OCI-LY7 (cell line): ENCODE results near the gene ASB8. TPM values are rescaled to one million over a fixed set of nuclear protein-coding genes. Genes with fewer than 3 reads are reported as not detected.

ENCODE experiments used
- BruUV-seq: library from RNA; stranded (reverse); fragments of 400-500 nt; replicated peaks from 2 replicates; lab custom pipeline; 2021; lab: Mats Ljungman, UMichigan
- CTCF ChIA-PET: fragments of 300-600 bp; sonication (Branson Sonifier 250); formaldehyde crosslinking; loops from one replicate; lab custom pipeline; 2022; ENCODE audit warnings: antibody characterized with exemption; ENCODE audit not compliant: unreplicated experiment; lab: Charles Lee
- POLR2A ChIA-PET: fragments of 300-600 bp; sonication (Branson Sonifier 250); formaldehyde crosslinking; loops from one replicate; lab custom pipeline; 2022; ENCODE audit warnings: antibody characterized with exemption; lab: Charles Lee
- DNase-seq: peaks from one replicate; pipeline ENCODE4 v3.0.0-alpha.2; 2015; ENCODE audit warnings: low spot score
- H2AFZ ChIP-seq: fragments of 200-600 bp; sonication (generic), shearing (Covaris generic); 2 replicates; pipeline ENCODE4 v1.6.1; 2014; ENCODE audit warnings: mild to moderate bottlenecking, antibody characterized with exemption, low read length, moderate library complexity
- H3K27ac ChIP-seq: fragments of 200-600 bp; sonication (generic); 2 replicates; pipeline ENCODE4 v1.5.1; 2014; ENCODE audit warnings: mixed run types, low read depth, mild to moderate bottlenecking, moderate library complexity, low read length, inconsistent platforms; ENCODE audit not compliant: poor library complexity, severe bottlenecking
- H3K36me3 ChIP-seq: fragments of 200-600 bp; sonication (generic); 2 replicates; pipeline ENCODE4 v1.6.1; 2014; ENCODE audit warnings: mild to moderate bottlenecking, antibody characterized with exemption, low read length, moderate library complexity, mixed read lengths; ENCODE audit not compliant: insufficient read depth
- H3K4me1 ChIP-seq: fragments of 200-600 bp; sonication (generic); 2 replicates; pipeline ENCODE4 v1.5.1; 2014; ENCODE audit warnings: mild to moderate bottlenecking, low read length; ENCODE audit not compliant: insufficient read depth, poor library complexity, severe bottlenecking
- H3K4me2 ChIP-seq: fragments of 200-600 bp; sonication (generic); 2 replicates; pipeline ENCODE4 v1.6.1; 2014; ENCODE audit warnings: mild to moderate bottlenecking, low read length
- H3K4me3 ChIP-seq: fragments of 200-600 bp; sonication (generic); 2 replicates; pipeline ENCODE4 v1.5.1; 2014; ENCODE audit warnings: mild to moderate bottlenecking, low read depth, low read length; ENCODE audit not compliant: poor library complexity, severe bottlenecking
- H3K79me2 ChIP-seq: fragments of 200-600 bp; sonication (generic); 2 replicates; pipeline ENCODE4 v1.6.1; 2016; ENCODE audit warnings: low read depth, mild to moderate bottlenecking, low read length, moderate library complexity, mixed read lengths; ENCODE audit not compliant: insufficient read depth
- H3K9me2 ChIP-seq: fragments of 200-600 bp; sonication (generic); 2 replicates; pipeline ENCODE4 v1.6.1; 2016; ENCODE audit warnings: mild to moderate bottlenecking, low read length, mixed read lengths; ENCODE audit not compliant: insufficient read depth
- H3K9me3 ChIP-seq: fragments of 200-600 bp; sonication (generic); 2 replicates; pipeline ENCODE4 v1.6.1; 2014; ENCODE audit warnings: mild to moderate bottlenecking, mixed run types, low read length, mixed read lengths
- H4K20me1 ChIP-seq: fragments of 200-600 bp; sonication (generic); 2 replicates; pipeline ENCODE4 v1.6.1; 2014; ENCODE audit warnings: mild to moderate bottlenecking, antibody characterized with exemption, low read length, moderate library complexity, mixed read lengths; ENCODE audit not compliant: insufficient read depth
- EZH2phosphoT487 ChIP-seq: fragments of 200-600 bp; sonication (generic); IDR thresholded peaks from 2 replicates; pipeline ENCODE4 v1.6.1; 2018; ENCODE audit warnings: low read depth, borderline replicate concordance, mild to moderate bottlenecking, mixed run types, antibody characterized with exemption, low read length, moderate library complexity, mixed read lengths
- intact Hi-C: fragments of 100-400 bp; cut with micrococcal nuclease; formaldehyde crosslinking; loops from one replicate; pipeline ENCODE4 v1.10.0; 2022; ENCODE audit not compliant: unreplicated experiment
- total RNA-seq, 2 experiments: library from RNA; depleted of rRNA in 1 of 2; stranded (reverse); fragments of >200 nt in 1 of 2; shearing (Covaris generic) in 1 of 2; gene quantifications; 2 replicates each; pipeline ENCODE4 v1.2.3, GENCODE V29; 2014 to 2022
- TF ChIP-seq, protein P1 (sequence below): fragments of 200-600 bp; sonication (generic); conservative IDR thresholded peaks from 2 replicates; pipeline ENCODE4 v1.5.1; 2014; ENCODE audit warnings: mild to moderate bottlenecking, antibody characterized with exemption, low read length, moderate library complexity, mixed read lengths

ASB8 gene
- total RNA-seq, 2 experiments from 2014 or later: 26.6 to 41.5 TPM

DNA sequence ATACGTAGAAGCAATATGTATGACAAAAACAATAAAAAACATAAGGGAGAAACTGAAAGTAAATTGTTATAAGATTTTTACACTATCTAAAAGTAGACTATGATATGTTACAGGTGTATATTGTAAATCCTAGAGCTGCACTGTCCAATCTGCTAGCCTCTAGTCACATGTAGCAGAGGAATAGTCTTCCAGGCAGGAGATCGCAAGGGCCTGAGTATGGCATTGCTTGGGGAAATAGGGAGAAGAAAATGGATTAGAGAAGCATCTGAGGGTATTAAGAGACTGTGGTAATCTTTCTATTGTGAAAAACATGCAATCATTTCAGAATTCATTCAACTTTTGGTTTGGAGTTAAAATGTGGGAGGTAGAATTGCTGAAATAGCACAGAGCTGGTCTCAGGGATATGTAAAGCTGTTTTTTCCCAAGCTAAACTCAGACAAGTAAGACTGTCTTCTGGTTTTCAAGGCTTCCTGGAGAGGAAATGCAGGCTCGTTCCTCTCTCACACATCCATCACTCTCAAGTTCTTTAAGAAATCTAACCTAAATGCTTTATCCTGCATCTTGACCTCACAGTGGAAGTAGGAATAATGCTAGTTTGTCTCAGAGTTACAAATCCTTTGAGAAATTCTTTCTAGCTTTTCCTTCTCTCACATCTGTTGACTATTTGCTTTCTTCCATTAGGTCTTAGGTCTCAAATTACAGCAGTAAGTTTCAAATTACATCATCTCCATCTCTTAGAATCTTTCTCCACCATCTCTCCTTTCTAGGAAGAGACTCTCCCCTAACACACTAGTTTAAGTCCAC lies 18.5 kb upstream of the ASB8 start:
- TF ChIP-seq, protein P1, sequence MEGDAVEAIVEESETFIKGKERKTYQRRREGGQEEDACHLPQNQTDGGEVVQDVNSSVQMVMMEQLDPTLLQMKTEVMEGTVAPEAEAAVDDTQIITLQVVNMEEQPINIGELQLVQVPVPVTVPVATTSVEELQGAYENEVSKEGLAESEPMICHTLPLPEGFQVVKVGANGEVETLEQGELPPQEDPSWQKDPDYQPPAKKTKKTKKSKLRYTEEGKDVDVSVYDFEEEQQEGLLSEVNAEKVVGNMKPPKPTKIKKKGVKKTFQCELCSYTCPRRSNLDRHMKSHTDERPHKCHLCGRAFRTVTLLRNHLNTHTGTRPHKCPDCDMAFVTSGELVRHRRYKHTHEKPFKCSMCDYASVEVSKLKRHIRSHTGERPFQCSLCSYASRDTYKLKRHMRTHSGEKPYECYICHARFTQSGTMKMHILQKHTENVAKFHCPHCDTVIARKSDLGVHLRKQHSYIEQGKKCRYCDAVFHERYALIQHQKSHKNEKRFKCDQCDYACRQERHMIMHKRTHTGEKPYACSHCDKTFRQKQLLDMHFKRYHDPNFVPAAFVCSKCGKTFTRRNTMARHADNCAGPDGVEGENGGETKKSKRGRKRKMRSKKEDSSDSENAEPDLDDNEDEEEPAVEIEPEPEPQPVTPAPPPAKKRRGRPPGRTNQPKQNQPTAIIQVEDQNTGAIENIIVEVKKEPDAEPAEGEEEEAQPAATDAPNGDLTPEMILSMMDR: no peak
- no peak for TF ChIP-seq EZH2phosphoT487
- ChIA-PET CTCF (no interaction called here), POLR2A (interaction anchor here (0.9 kb wide), 1 partner anchor 18 kb away, joined by 3 read pairs; the partner anchor contains the start of gene ASB8)
- no peaks in the 10 kb centered on the region for H3K9me3 ChIP-seq
- H3K9me2 ChIP-seq: no peaks in the 10 kb centered on the region
- no peaks in the 10 kb centered on the region for H3K36me3 ChIP-seq
- DNase-seq: no peak
- no peaks in the 10 kb centered on the region for H3K4me1 ChIP-seq
- no peak overlapping the region for H3K4me2 ChIP-seq
- no peak overlapping the region for H3K4me3 ChIP-seq
- BruUV-seq: no TSS peak
- H4K20me1 ChIP-seq: no peaks in the 10 kb centered on the region
- intact Hi-C loops: no loop called here
- no peaks in the 10 kb centered on the region for H3K79me2 ChIP-seq
- no peak overlapping the region for H3K27ac ChIP-seq
- H2AFZ ChIP-seq: no peak overlapping the region

DNA sequence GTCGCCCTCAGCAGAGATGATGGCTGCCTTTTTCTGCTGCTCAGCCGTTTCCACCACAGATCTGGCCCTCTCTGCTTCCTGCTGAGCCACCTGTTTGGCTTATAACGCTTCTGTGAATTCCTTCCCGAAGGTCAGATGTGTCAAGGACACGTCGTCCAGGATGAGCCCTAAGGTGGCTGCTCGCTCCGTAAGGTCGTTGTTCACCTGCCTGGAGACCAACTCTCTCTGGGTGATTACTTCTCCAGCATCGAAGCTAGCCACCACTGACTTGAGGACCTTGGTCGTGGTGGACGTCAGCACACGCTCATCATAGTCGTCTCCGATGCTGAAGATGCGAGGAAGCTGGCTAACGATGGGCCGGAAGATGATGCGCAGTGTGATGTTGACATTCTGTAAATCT lies 11.7 kb upstream of the ASB8 start:
- Histone ChIP-seq H3K9me2 (no peaks in the 10 kb centered on the region), H3K4me1 (no peaks in the 10 kb centered on the region), H3K36me3 (no peaks in the 10 kb centered on the region), H3K79me2 (no peaks in the 10 kb centered on the region), H3K9me3 (no peaks in the 10 kb centered on the region), H4K20me1 (no peaks in the 10 kb centered on the region), H2AFZ (no peak overlapping the region), H3K27ac (no peak overlapping the region), H3K4me2 (no peak overlapping the region), H3K4me3 (no peak overlapping the region)
- ChIA-PET CTCF (no interaction called here), POLR2A (no interaction called here)
- DNase-seq: no peak
- no TSS peak for BruUV-seq
- intact Hi-C loops: no loop called here
- TF ChIP-seq, protein P1: no peak
- no peak for TF ChIP-seq EZH2phosphoT487
